HG03095 (cell line): ENCODE measurements around the gene HBA2.
"Not testable (repeated sequence)": the region's sequence is repeated elsewhere in the genome, so short reads cannot be mapped to it uniquely, and the experiment has no call there.

Source experiments
- ATAC-seq: cut with Tn5 transposase; IDR thresholded peaks from one replicate; pipeline ENCODE4 v1.9.1; 2021; ENCODE audit warnings: moderate library complexity; ENCODE audit not compliant: unreplicated experiment

The HBA2 gene

DNA sequence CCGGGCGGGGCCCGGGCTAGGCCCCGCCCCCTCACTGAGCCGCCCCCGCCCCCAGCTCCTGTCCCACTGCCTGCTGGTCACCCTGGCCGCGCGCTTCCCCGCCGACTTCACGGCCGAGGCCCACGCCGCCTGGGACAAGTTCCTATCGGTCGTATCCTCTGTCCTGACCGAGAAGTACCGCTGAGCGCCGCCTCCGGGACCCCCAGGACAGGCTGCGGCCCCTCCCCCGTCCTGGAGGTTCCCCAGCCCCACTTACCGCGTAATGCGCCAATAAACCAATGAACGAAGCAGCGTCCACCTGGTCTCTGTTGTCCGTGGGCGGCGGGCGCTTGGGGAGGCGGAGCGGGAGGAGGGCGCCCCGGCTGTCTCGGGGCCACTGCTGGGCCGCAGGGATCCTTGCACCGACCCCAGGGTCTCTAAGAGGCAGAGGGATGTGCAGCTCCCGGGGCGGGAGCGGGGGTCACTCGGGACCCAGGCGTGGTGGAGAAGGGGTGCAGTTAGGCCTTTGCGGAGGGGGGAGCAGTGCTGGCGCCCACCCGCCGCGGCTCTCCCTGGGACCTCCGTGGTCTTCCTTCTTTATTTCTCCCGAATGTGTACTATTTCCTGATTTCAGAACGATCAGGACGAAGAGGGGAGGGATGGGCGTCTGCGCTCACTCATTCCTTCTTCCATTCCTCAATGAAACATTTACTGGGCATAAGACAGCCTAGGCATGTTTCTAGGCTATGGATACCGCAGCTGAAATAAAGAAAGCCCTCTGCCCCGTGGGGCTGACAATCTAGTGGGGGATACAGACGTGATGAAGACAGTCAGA is 18.3 kb upstream of the HBA2 start:
- ATAC-seq, result no peak

DNA sequence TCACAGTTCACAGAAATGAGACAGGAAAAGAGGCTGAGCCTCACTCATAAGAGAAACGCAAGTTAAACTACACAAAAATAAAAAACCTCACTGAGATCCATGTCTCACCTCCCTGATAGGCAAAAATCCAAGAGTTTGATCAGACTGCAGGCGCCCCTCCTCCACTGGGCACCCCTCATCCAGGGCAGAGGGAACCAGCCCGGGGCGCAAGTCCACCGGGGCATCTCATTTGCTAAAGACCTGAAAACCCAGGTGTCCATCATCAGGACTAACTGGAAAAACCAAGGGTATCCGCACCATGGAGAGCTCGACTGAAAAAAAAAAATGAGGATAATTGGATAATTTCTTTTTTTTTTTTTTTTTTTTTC is 17.7 kb upstream of the HBA2 start:
- ATAC-seq, result no peak

DNA sequence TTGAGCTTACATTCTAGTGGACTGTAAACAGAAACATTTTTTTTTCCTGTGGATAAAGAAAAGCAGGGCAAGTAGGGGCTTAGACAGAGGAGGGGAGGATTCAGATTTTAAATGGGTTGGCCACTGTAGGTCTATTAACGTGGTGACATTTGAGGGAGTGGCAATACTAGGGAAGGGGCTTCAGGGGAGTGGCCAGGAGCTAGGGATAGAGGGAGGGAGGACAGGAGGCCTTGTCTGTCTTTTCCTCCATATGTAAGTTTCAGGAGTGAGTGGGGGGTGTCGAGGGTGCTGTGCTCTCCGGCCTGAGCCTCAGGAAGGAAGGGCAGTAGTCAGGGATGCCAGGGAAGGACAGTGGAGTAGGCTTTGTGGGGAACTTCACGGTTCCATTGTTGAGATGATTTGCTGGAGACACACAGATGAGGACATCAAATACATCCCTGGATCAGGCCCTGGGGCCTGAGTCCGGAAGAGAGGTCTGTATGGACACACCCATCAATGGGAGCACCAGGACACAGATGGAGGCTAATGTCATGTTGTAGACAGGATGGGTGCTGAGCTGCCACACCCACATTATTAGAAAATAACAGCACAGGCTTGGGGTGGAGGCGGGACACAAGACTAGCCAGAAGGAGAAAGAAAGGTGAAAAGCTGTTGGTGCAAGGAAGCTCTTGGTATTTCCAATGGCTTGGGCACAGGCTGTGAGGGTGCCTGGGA is 13.4 kb upstream of the HBA2 start:
- ATAC-seq, result no peak

DNA sequence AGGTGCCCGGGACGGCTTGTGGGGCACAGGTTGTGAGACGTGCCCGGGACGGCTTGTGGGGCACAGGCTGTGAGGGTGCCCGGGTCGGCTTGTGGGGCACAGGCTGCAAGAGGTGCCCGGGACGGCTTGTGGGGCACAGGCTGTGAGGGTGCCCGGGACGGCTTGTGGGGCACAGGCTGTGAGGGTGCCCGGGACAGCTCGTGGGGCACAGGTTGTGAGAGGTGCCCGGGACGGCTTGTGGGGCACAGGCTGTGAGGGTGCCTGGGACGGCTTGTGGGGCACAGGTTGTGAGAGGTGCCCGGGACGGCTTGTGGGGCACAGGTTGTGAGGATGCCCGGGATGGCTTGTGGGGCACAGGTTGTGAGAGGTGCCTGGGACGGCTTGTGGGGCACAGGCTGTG is 12.4 kb upstream of the HBA2 start:
- not testable (repeated sequence) for ATAC-seq

DNA sequence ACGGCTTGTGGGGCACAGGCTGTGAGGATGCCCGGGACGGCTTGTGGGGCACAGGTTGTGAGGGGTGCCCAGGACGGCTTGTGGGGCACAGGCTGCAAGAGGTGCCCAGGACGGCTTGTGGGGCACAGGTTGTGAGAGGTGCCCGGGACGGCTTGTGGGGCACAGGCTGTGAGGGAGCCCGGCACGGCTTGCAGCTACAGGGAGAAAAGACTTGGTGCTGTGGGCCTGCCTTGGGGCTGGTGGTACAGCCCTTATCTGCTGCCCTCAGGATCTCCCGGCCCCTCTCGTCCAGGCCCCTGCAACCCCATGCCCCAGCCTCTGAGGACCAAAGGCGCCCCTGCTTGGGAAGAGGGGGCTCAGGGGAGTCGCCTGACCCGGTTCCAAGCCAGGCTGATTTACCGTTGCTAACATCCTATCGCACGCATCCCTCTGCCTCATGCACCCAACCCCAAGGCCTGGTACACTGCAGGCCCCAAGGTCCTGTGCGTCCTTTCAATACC is 11.9 kb upstream of the HBA2 start:
- ATAC-seq, result no peak

DNA sequence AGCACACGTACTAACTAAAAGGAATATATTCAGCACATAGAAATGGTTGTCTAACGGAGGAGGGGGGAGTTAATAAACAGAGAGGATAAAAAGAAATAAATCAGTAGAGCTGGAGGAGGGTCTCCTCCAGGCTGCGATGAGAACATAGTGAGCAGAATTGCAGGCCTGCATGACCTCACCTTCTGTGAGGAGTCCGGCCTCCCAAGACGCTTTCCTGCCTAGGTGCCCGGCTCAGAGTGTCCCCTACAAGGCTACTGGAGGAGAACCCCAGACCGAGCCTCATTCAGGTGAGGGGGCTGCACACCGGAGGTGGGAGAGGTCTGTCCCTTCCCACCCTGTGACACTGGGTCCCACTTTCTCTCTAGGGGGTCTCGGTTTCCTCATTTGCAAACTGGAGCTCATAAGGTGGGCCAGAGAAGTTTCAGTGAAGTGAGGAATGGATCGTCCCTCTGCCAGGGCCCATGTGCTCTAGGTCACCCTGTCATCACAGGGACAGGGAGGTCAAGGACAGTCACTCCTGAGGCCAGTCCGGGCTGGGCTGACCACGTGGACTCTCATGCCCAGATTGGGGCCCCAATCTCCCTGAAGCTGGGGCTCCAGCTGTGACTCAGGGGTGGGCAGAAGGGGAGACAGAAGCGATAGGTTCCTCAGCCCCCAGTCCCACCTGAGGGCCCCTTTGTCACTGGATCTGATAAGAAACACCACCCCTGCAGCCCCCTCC is 10.2 kb upstream of the HBA2 start:
- no peak for ATAC-seq

DNA sequence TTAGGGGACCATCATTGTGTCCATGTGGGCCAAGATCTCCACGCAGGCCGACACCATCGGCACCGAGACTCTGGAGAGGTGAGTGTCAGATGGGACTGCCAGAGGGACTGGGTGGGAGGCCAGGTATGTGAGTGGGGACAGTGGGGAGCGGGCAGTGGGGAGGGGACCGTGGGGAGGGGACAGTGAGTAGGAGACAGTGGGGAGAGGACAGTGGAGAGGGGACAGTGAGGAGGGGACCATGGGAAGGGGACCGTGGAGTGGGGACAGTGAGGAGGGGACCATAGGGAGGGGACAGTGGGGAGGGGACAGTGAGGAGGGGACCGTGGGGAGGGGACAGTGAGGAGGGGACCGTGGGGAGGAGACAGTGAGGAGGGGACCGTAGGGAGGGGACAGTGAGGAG is 9.5 kb upstream of the HBA2 start:
- ATAC-seq, result not testable (repeated sequence)

DNA sequence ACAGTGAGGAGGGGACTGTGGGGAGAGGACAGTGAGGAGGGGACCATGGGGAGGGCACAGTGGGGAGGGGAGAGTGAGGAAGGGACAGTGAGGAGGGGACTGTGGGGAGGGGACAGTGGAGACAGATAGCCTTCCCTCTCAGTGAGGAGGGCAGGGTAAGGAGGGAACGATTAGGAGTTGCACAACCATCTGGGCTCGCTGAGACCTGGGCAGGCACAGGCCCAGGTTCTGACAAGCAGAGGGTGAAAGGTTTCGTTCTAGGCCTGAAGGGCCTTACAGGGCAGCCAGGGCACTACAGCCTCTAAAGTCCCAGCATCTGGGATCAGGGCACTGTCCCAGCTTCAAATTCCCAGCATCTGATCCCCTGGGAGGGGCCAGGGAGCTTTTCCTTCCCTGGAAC is 9.0 kb upstream of the HBA2 start:
- not testable (repeated sequence) for ATAC-seq

DNA sequence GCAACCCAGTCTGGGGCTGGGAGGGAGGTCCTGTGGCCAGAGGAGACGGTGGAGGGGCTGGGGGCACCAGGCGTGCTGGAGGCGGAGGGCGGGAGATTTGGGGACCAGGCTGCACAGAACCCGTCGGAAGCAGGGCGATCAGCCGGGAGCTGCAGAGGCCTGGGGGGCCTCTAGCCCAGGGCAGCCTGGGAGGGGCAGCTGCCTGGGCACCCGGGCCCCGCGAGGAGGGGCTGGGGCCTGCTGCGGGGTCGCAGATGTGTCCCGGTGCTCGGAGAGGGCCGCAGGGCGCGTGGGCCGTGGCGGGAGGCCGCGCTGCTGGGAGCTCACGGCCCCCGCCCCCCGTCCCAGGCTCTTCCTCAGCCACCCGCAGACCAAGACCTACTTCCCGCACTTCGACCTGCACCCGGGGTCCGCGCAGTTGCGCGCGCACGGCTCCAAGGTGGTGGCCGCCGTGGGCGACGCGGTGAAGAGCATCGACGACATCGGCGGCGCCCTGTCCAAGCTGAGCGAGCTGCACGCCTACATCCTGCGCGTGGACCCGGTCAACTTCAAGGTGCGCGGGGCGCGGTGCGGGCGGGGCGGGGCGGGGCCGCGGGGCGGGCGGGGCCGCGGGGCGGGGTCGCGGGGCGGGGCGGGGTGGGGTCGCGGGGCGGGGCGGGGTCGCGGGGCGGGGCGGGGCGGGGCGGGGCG is 8.4 kb upstream of the HBA2 start:
- ATAC-seq, result not testable (repeated sequence)

DNA sequence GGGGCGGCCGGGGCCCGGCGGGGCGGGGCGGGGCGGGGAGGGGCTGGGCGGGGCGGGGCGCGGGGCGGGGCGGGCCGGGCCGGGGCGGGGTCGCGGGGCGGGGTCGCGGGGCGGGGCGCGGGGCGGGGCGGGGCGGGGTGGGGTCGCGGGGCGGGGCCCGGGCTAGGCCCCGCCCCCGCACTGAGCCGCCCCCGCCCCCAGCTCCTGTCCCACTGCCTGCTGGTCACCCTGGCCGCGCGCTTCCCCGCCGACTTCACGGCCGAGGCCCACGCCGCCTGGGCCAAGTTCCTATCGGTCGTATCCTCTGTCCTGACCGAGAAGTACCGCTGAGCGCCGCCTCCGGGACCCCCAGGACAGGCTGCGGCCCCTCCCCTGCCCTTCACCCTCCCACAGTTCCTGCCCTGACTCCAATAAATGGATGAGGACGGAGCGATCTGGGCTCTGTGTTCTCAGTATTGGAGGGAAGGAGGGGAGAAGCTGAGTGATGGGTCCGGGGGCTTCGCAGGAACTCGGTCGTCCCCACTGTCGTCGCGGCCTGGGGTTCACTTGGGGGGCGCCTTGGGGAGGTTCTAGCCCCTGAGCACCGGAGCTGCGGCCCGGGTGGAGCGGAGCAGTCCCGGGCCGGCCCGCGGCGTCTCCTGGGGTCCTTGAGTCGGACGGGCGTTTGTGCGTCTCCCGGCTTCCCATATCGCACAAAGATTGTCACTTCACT is 7.7 kb upstream of the HBA2 start:
- ATAC-seq, result no peak

DNA sequence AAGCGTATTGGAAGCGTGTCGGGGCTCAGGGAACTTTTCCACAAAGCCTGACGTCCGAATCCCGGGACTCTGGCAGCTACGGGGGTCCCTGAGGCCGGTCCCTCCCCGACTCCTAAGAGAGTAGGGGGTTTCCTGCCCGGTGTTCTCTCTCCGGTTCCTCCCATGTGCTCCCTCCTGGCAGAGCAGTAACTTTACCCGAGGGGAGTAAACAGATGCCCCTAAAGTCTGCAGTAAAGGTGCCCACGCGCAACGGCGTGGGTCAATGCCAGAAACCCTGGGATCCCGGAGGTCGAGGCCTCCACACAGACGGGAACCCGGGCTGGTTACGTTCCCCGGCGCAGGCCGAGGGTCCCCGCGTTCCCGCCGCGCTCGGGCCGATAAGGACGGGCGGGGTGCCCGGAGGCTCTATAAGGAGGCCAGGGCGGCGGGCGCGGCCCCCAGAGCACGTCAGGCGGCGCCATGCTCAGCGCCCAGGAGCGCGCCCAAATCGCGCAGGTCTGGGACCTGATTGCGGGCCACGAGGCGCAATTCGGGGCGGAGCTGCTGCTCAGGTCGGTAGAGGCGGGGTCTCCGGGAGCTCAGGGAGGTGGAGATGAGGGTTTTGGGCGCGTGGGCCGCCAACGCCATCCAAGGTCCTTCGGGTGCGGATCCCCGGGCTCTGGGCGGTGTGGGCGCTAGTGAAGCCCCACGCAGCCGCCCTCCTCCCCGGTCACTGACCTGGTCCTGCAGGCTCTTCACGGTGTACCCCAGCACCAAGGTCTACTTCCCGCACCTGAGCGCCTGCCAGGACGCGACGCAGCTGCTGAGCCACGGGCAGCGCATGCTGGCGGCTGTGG is 6.9 kb upstream of the HBA2 start, which contains the start of gene HBM:
HBM (plus strand) TSS at position 440 of the 836 bp plus-strand sequence; CDS start at position 460, 20 bp downstream.
- ATAC-seq, result no peak

DNA sequence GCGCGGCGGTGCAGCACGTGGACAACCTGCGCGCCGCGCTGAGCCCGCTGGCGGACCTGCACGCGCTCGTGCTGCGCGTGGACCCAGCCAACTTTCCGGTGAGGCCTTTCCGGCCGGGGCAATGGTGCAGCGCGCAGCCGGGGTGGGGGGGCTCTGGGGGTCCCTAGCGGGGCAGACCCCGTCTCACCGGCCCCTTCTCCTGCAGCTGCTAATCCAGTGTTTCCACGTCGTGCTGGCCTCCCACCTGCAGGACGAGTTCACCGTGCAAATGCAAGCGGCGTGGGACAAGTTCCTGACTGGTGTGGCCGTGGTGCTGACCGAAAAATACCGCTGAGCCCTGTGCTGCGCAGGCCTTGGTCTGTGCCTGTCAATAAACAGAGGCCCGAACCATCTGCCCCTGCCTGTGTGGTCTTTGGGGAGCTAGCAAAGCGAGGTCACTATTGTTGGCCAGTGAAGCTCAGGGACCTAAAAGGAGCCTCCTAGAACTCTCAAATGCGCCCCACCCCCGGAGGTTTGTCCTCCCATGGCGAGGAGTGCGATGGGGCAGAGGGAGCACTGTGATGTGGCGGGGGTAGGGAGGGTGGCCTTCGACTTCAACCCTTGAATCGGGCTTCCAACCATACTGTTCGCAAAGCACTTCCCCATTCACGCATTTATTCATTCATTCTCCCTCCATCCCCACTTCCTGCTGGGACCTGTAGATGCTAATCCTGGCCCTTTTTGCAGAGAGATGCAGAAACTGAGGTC is 6.1 kb upstream of the HBA2 start:
- ATAC-seq, result no peak

DNA sequence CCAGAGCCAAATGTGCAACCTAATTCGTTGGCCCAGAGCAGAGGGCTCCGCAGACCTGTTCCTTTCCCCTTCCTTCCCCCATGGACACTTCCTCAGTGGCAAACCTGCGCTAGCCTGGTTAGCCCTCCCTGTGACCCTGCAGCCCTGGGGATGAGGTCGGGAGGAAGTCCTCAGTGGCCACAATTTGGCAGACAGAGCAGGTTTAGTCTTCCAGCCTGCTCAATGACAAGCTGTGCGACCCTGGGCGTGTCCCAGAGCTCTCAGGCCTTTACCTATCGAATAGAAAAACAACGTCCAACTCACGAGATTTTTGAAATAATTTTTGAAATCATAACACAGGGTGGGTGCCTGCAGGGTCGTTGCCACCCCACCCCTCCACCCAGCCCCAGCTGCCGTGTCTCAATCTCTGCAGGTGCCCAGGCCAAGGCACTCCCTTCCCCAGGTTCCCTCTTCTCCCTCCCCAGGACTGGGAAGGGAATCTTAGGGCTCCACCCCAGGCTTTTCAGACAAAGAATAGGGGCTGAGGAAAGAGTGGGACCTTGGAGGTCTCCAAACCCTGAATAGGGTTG is 5.5 kb upstream of the HBA2 start:
- no peak for ATAC-seq

DNA sequence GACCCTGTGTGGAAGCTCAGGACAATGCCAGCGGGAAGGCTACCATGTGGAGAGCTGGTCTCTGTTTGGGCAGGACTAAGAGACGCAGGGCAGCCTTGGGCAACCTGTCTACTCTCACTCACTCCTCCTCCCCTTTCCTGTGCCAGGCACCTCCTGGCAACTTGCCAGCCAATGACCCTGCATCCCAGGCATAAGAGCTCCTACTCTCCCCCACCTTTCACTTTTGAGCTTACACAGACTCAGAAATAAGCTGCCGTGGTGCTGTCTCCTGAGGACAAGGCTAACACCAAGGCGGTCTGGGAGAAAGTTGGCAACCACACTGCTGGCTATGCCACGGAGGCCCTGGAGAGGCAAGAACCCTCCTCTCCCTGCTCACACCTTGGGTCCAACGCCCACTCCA is 4.3 kb upstream of the HBA2 start:
- ATAC-seq, result no peak

DNA sequence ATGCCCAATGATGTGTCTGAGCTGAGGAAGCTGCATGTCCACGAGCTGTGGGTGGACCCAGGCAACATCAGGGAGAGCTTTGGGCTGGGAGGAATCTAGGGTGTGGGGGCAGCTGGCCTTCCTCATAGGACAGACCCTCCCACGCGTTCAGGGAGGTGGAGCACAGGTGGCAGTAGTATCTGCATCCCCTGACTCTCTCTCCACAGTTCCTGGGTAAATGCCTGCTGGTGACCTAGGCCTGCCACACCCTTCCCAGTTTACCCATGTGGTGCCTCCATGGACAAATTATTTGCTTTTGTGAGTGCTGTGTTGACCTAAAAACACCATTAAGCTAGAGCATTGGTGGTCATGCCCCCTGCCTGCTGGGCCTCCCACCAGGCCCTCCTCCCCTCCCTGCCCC is 3.7 kb upstream of the HBA2 start:
- no peak for ATAC-seq

DNA sequence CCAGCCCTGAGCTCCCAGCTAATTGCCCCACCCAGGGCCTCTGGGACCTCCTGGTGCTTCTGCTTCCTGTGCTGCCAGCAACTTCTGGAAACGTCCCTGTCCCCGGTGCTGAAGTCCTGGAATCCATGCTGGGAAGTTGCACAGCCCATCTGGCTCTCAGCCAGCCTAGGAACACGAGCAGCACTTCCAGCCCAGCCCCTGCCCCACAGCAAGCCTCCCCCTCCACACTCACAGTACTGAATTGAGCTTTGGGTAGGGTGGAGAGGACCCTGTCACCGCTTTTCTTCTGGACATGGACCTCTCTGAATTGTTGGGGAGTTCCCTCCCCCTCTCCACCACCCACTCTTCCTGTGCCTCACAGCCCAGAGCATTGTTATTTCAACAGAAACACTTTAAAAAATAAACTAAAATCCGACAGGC is 2.6 kb upstream of the HBA2 start:
- ATAC-seq, result not testable (repeated sequence)

DNA sequence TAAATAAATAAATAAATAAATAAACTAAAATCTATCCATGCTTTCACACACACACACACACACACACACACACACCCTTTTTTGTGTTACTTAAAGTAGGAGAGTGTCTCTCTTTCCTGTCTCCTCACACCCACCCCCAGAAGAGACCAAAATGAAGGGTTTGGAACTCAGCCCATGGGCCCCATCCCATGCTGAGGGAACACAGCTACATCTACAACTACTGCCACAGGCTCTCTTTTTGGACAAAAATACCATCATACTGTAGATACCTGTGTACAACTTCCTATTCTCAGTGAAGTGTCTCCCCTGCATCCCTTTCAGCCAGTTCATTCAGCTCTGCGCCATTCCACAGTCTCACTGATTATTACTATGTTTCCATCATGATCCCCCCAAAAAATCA is 1.9 kb upstream of the HBA2 start:
- ATAC-seq, result no peak

DNA sequence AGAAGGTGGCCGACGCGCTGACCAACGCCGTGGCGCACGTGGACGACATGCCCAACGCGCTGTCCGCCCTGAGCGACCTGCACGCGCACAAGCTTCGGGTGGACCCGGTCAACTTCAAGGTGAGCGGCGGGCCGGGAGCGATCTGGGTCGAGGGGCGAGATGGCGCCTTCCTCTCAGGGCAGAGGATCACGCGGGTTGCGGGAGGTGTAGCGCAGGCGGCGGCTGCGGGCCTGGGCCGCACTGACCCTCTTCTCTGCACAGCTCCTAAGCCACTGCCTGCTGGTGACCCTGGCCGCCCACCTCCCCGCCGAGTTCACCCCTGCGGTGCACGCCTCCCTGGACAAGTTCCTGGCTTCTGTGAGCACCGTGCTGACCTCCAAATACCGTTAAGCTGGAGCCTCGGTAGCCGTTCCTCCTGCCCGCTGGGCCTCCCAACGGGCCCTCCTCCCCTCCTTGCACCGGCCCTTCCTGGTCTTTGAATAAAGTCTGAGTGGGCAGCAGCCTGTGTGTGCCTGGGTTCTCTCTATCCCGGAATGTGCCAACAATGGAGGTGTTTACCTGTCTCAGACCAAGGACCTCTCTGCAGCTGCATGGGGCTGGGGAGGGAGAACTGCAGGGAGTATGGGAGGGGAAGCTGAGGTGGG is 657 bp downstream of the HBA2 start:
- not testable (repeated sequence) for ATAC-seq
